NCI-H2227 treated with DMSO at 0.1 percent for 48 hours (cell line): ENCODE data around the gene ARHGAP25.

Experiments
- DNase-seq: peaks from one replicate; lab custom pipeline; 2025; lab: John Stamatoyannopoulos, UW

ARHGAP25 gene

GRCh38 chr2:68766376-68766845 lies 31.8 kb downstream of the ARHGAP25 start:
- no peak for DNase-seq

GRCh38 chr2:68767031-68767961 lies 32.7 kb downstream of the ARHGAP25 start:
- DNase-seq: no peak

DNA sequence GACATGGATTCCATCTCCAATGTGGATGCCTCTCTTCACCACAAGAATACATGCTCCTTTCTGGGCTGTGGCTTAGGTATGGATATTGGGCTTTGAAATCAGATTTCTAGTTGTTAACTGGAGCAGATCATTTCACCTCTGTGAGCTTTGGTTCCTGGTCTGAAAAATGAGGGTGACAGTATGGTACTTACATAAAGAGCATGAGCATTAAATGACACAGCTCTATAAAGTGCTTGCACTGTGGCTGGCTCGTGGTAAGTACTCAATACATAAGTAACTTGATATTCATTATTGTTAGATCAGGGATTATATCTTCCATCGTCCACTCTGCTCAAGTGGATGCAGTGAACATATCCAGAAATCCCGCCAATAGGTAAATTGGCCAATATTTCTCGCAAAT lies 33.4 kb downstream of the ARHGAP25 start:
- DNase-seq: no peak

DNA sequence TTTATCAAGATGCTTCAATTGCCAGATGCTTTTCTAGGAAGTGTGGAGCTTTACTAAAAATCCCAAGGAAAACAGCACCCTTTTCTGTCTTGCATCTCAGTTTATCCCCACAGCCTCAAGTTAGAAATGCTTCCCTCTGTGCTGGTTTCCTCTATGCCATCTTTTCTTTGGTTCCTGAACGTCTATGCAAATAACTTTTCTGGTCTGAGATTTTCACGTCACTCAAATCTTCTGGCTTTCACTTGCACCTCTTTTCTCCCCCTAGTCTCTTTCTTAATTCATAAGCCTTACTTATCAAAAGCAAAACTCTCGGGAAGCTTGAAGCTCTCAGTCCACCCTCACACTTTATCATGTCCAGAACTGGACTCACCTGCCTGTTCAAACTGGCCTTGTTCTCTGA lies 33.9 kb downstream of the ARHGAP25 start:
- DNase-seq: no peak

- DNase-seq: no peak
Measured at GRCh38 chr2:68768951-68769350, 34.3 kb downstream of the ARHGAP25 start.

DNA sequence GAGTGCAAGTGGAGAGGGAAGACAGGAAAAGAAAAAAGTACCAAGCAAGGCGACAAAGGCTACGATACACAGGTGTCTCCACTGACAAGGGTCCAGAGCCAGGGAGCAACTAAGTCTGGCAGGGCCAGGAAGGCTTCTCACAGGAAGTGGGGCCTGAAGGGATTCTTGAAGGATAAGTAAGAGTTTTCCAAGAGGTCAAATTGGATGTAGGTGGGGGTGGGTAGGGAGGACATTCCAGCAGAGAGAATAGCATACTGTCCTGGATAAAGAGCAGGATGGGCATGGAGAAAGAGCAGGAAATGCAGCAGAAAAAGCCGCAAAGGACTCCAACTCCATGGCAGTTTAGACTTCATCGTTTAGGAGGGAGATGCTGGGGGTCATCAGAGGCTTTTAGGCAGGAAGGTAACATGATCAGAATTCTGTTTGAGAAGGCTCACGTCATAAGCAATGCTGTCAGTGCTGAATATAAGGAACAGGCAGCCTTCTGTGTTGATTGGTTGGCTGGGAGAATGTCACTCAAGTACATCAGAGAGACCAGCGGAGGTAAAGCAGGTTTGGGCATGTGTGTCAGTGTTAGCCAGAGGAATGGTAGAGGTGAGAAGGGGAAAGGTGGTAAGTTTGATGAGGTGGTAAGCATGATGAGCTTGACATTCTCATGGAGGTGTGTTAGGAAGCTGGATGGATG lies 35.1 kb downstream of the ARHGAP25 start:
- no peak for DNase-seq

GRCh38 chr2:68770271-68771111 lies 35.9 kb downstream of the ARHGAP25 start:
- DNase-seq: no peak

DNA sequence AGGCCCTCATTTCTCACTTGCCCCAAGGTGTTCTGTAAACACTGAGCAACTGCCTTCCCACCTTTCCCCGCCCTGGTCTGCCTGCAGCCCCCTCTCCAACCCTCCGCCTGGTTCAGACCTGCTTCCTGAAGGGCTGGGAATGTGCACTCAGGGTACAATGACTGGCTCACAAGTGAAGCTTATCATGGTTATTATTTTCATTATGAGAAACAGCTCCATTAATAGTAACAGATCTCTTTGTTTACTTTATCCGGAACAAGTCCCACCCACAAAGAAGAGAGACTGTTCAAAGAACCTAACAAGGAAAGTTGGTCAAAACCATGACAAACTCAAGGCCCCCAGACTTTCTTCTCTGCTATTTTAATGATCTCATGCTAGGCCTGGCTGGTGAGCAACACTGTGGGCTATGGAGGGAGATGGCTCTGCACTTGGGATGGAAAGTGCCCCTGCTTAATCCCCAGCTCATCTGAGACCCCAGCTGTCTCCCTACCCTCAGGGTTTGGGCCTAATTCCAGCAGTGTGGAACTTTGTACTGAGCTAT lies 36.7 kb downstream of the ARHGAP25 start:
- DNase-seq: no peak

DNA sequence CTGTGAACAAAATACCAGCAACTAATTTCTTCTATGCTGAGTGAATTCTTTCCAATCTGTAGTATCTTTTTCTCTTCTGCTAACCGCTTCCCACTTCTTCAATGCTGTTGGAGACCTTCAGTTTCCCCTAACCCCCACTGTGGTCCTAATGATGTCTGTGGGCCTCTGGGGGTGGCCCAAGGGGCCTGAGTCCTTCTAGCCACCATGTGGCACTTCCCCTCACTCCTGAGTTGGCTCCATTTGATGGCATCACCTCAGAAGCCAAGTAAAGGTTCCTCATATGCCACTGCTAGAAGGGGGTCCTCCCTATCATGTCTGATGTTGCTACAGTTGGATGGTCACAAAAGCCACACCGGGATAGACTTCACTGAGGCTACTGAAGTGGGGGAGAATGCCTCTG lies 37.5 kb downstream of the ARHGAP25 start:
- DNase-seq: no peak

- no peak for DNase-seq
Measured at GRCh38 chr2:68774569-68775271, 40.1 kb downstream of the ARHGAP25 start.

DNA sequence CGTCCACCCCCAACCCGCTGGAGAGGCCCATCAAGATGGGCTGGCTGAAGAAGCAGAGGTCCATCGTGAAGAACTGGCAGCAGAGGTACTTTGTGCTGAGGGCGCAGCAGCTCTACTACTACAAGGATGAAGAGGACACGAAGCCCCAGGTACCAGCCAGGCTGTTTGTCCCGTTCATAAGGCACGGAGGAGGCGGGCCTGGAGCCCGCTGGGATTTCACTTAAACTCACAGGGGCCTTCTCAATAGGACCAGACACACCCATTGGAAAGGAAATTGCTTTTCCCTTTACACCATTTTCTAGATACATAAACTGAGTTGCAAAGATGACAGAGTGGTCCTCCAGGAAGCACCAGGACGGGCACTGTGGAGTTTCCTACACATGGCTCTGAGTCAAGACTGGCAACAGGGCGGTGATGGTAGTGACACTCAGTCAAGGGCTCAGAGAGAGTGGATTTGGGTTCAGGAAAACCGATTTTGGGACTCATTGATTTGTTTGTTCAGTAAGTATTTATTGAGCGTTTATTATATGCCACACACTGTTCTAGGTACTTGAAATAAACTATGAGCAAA lies 40.7 kb downstream of the ARHGAP25 start:
- DNase-seq: no peak

GRCh38 chr2:68776124-68776523 lies 41.5 kb downstream of the ARHGAP25 start:
- DNase-seq: no peak

- DNase-seq: no peak
Measured at GRCh38 chr2:68779595-68779994, 45.0 kb downstream of the ARHGAP25 start.

DNA sequence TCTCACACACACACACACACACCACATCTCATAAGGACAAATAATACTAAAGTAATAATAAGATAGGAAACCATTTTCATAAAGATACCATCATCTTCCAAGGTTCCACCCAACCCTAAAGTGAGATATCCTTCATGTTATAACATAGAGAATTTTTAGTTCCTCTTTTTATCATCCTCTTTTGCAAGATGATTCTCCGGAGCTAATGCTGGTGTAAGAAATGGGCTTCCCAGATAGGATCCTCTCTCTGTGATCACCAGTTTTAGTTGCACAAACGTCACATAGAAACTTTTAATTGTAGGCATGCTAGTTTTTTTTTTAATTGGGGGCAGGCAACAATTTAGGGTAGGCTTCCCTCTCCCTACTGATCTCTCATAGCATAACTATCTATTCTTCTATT lies 49.6 kb downstream of the ARHGAP25 start:
- DNase-seq: no peak

DNA sequence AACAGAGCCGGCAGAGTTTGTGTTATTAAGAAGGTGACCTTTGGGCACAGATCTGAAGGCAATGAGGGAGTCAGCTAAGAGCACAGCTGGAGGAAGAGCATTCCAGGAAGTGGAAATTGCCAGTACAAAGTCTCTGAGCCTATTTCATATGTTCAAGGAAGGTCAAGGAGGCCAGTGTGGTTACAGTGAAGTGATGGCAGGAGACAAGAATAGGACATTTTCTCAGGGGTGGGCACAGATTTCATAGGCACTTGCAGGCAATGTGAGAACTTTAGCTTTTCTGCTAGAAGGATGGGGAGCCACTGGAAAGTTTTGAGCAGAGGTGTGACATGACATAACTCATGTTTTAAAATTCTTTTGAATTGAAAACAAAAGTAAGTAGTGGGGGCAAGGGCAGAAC lies 50.3 kb downstream of the ARHGAP25 start:
- no peak for DNase-seq

DNA sequence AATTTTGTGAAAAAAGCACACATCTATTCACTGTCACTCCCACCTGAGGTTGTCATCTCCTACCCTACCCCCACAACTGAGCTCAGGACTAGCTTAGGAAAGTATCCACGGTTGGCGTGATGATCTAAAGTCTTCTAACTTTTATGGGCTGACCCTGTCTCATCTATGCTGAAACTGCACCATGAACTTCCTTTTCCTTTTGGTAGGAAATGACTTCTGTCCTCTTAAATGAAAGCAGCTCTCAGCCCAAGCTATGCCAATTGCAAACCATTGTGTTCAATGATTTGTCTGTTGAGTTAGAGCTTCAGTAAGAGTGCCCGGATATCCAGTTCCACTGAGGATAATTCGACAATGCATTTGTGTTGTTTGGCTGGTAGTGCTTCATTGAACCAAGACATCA lies 52.7 kb downstream of the ARHGAP25 start:
- DNase-seq: no peak

DNA sequence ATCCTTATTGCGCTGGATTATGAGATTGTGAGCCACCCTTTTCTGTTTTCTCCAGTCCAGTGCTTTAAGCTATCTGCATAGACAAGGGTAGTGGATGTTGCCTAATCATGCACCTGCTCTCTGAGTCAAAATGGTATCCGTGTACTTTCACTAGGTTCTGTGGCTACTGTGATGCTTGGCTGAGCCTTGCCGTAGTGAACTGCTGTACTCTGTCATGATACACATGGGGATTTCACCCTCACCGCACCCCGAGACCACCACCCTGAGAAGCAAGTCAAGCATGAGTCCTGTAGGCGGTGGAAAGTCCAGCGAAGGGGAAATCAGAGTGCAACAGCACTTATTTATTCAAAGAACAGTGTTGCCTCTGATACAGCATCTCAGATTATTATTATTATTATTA lies 55.0 kb downstream of the ARHGAP25 start:
- DNase-seq: no peak

DNA sequence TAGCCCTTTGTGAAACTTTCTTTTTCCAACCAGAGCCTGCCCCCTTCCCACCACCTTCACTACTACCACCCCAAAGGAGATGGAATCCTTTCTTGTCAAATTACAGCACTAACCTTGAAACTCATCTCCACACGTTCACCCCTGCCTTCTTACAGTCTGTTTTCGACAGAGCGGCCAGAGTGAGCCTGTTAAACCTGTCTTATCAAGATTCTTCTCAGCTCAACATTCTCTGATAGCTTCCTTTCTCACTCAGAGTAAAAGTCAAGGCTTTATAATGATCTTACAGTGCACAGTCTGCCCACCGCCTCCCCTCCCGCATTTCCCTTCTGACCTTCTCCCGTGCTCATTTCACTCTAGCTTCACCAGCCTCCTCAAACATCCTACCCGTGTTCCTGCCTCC lies 56.0 kb downstream of the ARHGAP25 start:
- DNase-seq: no peak

GRCh38 chr2:68791914-68792313 lies 57.3 kb downstream of the ARHGAP25 start:
- no peak for DNase-seq

DNA sequence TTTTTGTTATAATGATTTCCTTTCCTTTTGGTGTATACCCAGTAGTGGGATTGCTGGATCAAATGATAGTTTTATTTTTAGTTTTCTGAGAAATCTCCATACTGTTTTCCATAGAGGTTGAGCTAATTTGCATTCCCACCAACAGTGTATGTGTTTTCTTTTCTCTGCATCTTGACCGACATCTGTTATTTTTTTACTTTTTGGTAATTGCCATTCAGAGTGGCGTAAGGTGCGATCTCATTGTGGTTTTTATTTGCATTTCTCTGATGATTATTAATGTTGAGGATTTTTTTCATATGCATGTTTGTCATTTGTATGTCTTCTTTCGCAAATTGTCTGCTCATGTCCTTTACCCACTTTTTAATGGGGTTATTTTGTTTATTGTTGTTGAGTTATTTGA lies 58.1 kb downstream of the ARHGAP25 start:
- DNase-seq: no peak

- no peak for DNase-seq
Measured at GRCh38 chr2:68796295-68796905, 61.8 kb downstream of the ARHGAP25 start.
